ENCODE data around the gene THAP8. TPM values are rescaled to one million over a fixed set of nuclear protein-coding genes. Genes with fewer than 3 reads are reported as not detected.
A peak's percentile ranks its signal among the peaks of the same experiment; 100 is the strongest.

Gene THAP8
- polyA plus RNA-seq, 1 experiment: 3.9 TPM

GRCh38 chr19:36001605-36002004 lies 52.5 kb downstream of the THAP8 start:
- no peak for DNase-seq (ENCODE audit: low read depth, low spot score)
- TF ChIP-seq CTCF (IDR thresholded peaks at IDR 0.05; ENCODE audit: low read depth, low read length): no peak
- Histone ChIP-seq H3K27ac (ENCODE audit: low read depth, low read length) (no peak overlapping the region), H3K27me3 (ENCODE audit: control insufficient read depth, insufficient read depth, low read length) (no peaks in the 10 kb centered on the region), H3K9me3 (ENCODE audit: control insufficient read depth, insufficient read depth, low read length) (no peaks in the 10 kb centered on the region), H3K4me3 (ENCODE audit: low read depth, low read length) (no peak overlapping the region)
- CTCF ChIA-PET: no interaction called here
- POLR2A ChIA-PET: no interaction called here

DNA sequence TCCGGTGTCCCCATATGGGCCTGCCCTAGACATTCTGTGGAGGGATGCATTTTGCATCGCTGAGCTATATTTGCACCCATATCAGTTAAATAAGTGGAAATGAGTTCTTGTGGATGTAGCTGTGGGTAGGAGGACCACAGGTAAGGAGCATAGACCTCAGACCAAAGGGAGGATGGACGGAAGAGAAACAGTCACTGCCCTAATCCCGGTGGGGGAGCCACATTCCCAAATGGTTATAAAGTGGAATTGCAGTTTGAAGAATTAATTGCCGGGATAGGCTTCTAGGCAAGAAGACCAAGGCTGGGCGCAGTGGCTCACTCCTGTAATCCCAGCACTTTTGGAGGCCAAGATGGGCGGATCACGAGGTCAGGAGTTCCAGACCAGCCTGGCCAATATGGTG lies 57.3 kb downstream of the THAP8 start:
- CTCF ChIA-PET: interaction anchor here (0.5 kb wide), 1 partner anchor 157 kb away, joined by 4 read pairs; no protein-coding TSS in a partner anchor
- DNase-seq (ENCODE audit: low read depth, low spot score): no peak
- H3K9me3 ChIP-seq (ENCODE audit: control insufficient read depth, insufficient read depth, low read length): peaks cover 6% of the 10 kb centered on the region; the same call in 1 of the 2 replicates
- TF ChIP-seq CTCF (IDR thresholded peaks at IDR 0.05; ENCODE audit: low read depth, low read length): no peak
- POLR2A ChIA-PET: interaction anchor here (0.5 kb wide), 1 partner anchor 45 kb away, joined by 3 read pairs; no protein-coding TSS in a partner anchor
- H3K27me3 ChIP-seq (ENCODE audit: control insufficient read depth, insufficient read depth, low read length): peaks cover 3% of the 10 kb centered on the region
- no peak overlapping the region for H3K4me3 ChIP-seq (ENCODE audit: low read depth, low read length)
- no peak overlapping the region for H3K27ac ChIP-seq (ENCODE audit: low read depth, low read length)

DNA sequence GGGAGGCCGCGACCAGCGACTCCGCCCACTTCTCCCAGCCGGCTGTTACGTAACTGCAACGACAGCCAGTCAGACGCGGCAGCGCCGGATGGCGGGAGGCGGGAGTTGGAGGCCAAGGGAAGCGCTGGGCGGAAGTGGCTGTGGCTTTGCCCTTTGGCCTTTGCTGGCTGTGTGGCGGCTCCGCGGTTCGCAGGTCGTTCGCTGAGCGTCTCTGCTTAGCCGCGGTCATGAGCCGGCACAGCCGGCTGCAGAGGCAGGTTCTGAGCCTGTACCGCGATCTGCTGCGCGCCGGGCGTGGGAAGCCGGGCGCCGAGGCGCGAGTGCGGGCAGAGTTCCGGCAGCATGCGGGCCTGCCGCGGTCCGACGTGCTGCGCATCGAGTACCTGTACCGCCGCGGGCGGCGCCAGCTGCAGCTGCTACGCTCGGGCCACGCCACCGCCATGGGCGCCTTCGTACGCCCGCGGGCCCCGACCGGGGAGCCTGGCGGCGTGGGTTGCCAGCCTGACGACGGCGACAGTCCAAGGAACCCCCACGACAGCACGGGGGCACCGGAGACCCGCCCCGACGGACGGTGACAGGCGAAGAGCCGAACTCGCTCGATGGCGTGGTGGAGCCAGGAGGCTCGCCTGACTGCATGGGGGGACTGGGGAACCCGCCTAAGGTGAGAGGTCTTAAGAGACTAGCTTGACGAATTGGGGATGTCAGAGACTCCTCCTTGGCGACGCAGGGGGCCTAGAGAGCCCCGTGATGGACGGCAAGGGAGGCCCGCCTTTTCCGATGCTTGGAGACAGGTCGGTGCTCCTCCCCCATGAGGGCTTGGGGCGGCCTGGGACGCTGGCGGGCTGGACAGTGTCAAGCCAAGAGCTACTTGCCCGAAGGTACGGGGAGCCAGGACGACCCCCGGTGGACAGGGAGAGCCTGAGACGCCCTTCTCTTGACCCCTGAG lies 58.8 kb downstream of the THAP8 start, which contains the start of gene SDHAF1:
TSS of gene SDHAF1 (plus strand) at position 141 of the 946 bp plus-strand sequence. CDS start at position 228, 87 bp downstream.
- peak; percentile 61 for DNase-seq (ENCODE audit: low read depth, low spot score)
- no peak within 1 kb of the TSS for H3K27ac ChIP-seq (ENCODE audit: low read depth, low read length)

DNA sequence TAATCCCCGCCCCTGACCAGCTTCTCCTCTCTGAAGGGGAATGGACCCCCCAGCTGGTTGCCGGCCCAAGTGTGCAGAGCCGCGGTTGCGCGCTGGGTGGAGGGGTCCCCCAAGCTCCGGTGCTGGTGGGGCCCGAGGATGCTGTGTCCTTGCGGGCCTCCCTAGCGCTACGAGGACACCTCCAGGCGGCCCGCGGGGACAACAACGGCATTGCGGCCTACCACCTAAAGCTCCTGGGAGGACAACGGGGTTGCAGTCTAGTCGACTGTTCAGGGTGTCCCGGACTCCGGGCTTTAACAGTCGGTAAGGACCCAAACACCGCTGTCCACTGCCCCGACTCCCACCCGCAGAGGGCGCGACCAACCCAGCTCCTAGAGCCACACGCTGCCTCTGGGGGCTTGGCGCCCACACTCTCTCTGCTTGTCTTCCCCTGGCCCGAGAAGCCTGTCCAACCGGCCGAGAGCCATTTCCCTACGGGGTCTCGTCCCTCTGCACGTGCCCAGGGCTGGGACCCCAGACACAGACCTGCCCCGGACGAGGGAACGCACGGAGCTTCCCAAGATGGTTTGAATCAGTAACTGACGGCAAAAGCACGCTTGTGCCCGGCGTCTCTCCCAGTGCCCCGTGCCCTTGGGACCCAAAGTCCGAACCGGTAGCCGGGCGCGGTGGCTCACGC lies 60.0 kb downstream of the THAP8 start:
- TF ChIP-seq CTCF (IDR thresholded peaks at IDR 0.05; ENCODE audit: low read depth, low read length): no peak
- no peak overlapping the region for H3K27ac ChIP-seq (ENCODE audit: low read depth, low read length)
- peaks cover 7% of the 10 kb centered on the region; the same call in 1 of the 2 replicates for H3K9me3 ChIP-seq (ENCODE audit: control insufficient read depth, insufficient read depth, low read length)
- no peak for DNase-seq (ENCODE audit: low read depth, low spot score)
- ChIA-PET CTCF (no interaction called here), POLR2A (interaction anchor here (0.6 kb wide), 1 partner anchor 237 kb away, joined by 3 read pairs; the partner anchor contains the start of gene HSPB6)
- H3K27me3 ChIP-seq (ENCODE audit: control insufficient read depth, insufficient read depth, low read length): peaks cover 7% of the 10 kb centered on the region
- H3K4me3 ChIP-seq (ENCODE audit: low read depth, low read length): peak overlapping the region; percentile 84; the same call in 1 of the 2 replicates

More for the DNA sequence above, 58.8 kb downstream of the THAP8 start, which contains the start of gene SDHAF1:
- H3K27me3 ChIP-seq (ENCODE audit: control insufficient read depth, insufficient read depth, low read length): peaks cover 7% of the 10 kb centered on the region
- peaks cover 6% of the 10 kb centered on the region; the same call in 1 of the 2 replicates for H3K9me3 ChIP-seq (ENCODE audit: control insufficient read depth, insufficient read depth, low read length)
- CTCF ChIA-PET: no interaction called here
- no peak for TF ChIP-seq CTCF (IDR thresholded peaks at IDR 0.05; ENCODE audit: low read depth, low read length)
- H3K4me3 ChIP-seq (ENCODE audit: low read depth, low read length): peak within 1 kb of the TSS; percentile 84
- POLR2A ChIA-PET: interaction anchor here (1.5 kb wide), 1 partner anchor 59 kb away, joined by 7 read pairs; the partner anchor contains the start of gene THAP8
